ENCODE data around the gene IQGAP1. TPM values are rescaled to one million over a fixed set of nuclear protein-coding genes. Genes with fewer than 3 reads are reported as not detected.

IQGAP1 gene
- total RNA-seq, 1 experiment from 2014 or later: 113 TPM

DNA sequence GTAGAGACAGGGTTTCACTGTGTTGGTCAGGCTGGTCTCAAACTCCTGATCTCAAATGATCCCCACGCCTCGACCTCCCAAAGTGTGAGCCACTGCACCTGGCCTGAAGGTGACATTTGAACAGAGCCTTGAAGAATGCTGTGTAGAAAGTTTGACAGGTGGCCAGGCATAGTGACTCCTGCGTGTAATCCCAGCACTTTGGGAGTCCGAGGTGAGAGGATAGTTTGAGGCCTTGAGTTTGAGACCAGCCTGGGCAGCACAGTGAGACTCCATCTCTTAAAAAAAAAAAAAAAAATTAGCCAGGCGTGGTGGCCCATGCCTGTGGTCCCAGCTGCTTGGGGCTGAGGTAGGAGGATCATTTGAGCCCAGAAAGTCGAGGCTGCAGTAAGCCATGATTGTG, 1.5 kb downstream of the IQGAP1 start:
- TF ChIP-seq REST (IDR thresholded peaks at IDR 0.05; ENCODE audit: low read depth) (no peak), CEBPB (IDR thresholded peaks at IDR 0.05; ENCODE audit: low read depth) (no peak), POLR2AphosphoS5 (IDR thresholded peaks at IDR 0.05; ENCODE audit: low read depth, low read length) (no peak), CTCF (IDR thresholded peaks at IDR 0.05 in 2 of 3, conservative IDR thresholded peaks at IDR 0.05 in 1 of 3; ENCODE audit: borderline replicate concordance in 1 of 3, insufficient read depth in 1 of 3, low read depth in 2 of 3, low read length in 2 of 3) (no peak), RAD21 (IDR thresholded peaks at IDR 0.05; ENCODE audit: low read depth) (no peak)
- TF ChIP-seq, protein P1, sequence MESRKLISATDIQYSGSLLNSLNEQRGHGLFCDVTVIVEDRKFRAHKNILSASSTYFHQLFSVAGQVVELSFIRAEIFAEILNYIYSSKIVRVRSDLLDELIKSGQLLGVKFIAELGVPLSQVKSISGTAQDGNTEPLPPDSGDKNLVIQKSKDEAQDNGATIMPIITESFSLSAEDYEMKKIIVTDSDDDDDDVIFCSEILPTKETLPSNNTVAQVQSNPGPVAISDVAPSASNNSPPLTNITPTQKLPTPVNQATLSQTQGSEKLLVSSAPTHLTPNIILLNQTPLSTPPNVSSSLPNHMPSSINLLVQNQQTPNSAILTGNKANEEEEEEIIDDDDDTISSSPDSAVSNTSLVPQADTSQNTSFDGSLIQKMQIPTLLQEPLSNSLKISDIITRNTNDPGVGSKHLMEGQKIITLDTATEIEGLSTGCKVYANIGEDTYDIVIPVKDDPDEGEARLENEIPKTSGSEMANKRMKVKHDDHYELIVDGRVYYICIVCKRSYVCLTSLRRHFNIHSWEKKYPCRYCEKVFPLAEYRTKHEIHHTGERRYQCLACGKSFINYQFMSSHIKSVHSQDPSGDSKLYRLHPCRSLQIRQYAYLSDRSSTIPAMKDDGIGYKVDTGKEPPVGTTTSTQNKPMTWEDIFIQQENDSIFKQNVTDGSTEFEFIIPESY (IDR thresholded peaks at IDR 0.05; ENCODE audit: extremely low read depth, insufficient replicate concordance, low read length): no peak
- Histone ChIP-seq H3K9me2 (ENCODE audit: insufficient read depth) (no peaks in the 10 kb centered on the region), H3K4me2 (ENCODE audit: low read length) (peak overlapping the region; percentile 80), H3K27me3 (ENCODE audit: insufficient read depth, low read length) (no peaks in the 10 kb centered on the region), H3K27ac (ENCODE audit: low read depth, low read length) (no peak overlapping the region), H3K4me1 (ENCODE audit: control insufficient read depth in 1 of 2, insufficient read depth in 2 of 2, low read length in 2 of 2) (peaks cover 12 to 26% of the 10 kb centered on the region in 2 experiments; a peak in 3 of 4 replicates), H3K9me3 (ENCODE audit: control insufficient read depth in 1 of 2, insufficient read depth in 1 of 2, low read depth in 1 of 2, low read length in 2 of 2) (no peaks in the 10 kb centered on the region), H4K20me1 (ENCODE audit: insufficient read depth) (no peaks in the 10 kb centered on the region), H3K36me3 (ENCODE audit: control insufficient read depth in 1 of 2, insufficient read depth in 2 of 2, low read length in 2 of 2) (peaks cover 2 to 18% of the 10 kb centered on the region in 2 experiments; a peak in 3 of 4 replicates), H3K79me2 (ENCODE audit: insufficient read depth, low read length) (peaks cover 60% of the 10 kb centered on the region), H3K4me3 (replicated peaks in 1 of 2; ENCODE audit: low read depth in 1 of 2, low read length in 2 of 2) (peak overlapping the region; percentile 75 to 92), H2AFZ (ENCODE audit: low read depth, low read length, poor library complexity, severe bottlenecking) (no peak overlapping the region), H3K9ac (ENCODE audit: low read length) (0 out of 2 replicates have a peak overlapping the region, but pooled peaks have one; percentile 80)
- intact Hi-C loops (cut with micrococcal nuclease): no loop called here
- BruUV-seq (replicated peaks): no TSS peak
- CTCF ChIA-PET: no interaction called here
- POLR2A ChIA-PET: interaction anchor here (2.2 to 2.4 kb wide), 2 partner anchors 11 to 13 kb away, joined by 8 to 13 read pairs; no protein-coding TSS in a partner anchor
- no peak for ATAC-seq
- DNase-seq (ENCODE audit: low read depth, low spot score): no peak
- RAD21 ChIA-PET (ENCODE audit: low non-redundant PET in 1 of 2, low total read pairs in 2 of 2, uncharacterized antibody in 2 of 2, unreplicated experiment in 2 of 2): no interaction called here
